Measurements from ENCODE around the gene REG3A. TPM values are rescaled to one million over a fixed set of nuclear protein-coding genes. Genes with fewer than 3 reads are reported as not detected.

The REG3A gene
- total RNA-seq, 1 donor from 2014 or later: not detected

DNA sequence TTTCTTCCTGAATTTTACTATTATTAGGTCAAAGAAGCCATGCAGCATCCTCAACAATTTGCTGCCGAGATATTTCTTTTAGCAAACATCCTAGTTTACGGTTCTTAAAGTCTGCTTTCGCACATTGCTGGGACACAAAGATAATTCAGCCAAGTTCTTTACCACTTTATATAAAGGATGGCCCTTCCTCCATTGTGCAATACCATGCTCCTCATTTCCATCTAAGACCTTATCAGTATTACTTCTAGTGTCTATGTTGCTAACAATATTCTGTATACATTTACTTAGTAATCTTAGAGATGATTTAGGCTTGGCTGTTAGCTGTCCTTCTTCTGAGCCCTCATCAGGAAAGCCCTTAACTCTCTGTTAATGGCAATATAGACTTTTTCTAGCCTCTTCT lies 47.3 kb downstream of the REG3A start:
- TF ChIP-seq, protein P1, sequence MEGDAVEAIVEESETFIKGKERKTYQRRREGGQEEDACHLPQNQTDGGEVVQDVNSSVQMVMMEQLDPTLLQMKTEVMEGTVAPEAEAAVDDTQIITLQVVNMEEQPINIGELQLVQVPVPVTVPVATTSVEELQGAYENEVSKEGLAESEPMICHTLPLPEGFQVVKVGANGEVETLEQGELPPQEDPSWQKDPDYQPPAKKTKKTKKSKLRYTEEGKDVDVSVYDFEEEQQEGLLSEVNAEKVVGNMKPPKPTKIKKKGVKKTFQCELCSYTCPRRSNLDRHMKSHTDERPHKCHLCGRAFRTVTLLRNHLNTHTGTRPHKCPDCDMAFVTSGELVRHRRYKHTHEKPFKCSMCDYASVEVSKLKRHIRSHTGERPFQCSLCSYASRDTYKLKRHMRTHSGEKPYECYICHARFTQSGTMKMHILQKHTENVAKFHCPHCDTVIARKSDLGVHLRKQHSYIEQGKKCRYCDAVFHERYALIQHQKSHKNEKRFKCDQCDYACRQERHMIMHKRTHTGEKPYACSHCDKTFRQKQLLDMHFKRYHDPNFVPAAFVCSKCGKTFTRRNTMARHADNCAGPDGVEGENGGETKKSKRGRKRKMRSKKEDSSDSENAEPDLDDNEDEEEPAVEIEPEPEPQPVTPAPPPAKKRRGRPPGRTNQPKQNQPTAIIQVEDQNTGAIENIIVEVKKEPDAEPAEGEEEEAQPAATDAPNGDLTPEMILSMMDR (conservative IDR thresholded peaks at IDR 0.05; ENCODE audit: low read depth, low read length): no peak
- H3K4me3 ChIP-seq (ENCODE audit: low read depth, low read length): no peak overlapping the region
- no peak for DNase-seq (ENCODE audit: low read depth)

Other genes with a start within 250 kb of the REG3A start
- not detected in 2 replicates for gene REG3G, start 134.1 kb downstream of the REG3A start, total RNA-seq
- gene REG1B, start 71.8 kb downstream of the REG3A start, total RNA-seq: not detected in 2 replicates
- gene REG1A, start 39.3 kb downstream of the REG3A start, total RNA-seq: not detected in 2 replicates

All from epithelial cell of proximal tubule (primary cell).